ENCODE data around the gene TNFSF13B.

DNA sequence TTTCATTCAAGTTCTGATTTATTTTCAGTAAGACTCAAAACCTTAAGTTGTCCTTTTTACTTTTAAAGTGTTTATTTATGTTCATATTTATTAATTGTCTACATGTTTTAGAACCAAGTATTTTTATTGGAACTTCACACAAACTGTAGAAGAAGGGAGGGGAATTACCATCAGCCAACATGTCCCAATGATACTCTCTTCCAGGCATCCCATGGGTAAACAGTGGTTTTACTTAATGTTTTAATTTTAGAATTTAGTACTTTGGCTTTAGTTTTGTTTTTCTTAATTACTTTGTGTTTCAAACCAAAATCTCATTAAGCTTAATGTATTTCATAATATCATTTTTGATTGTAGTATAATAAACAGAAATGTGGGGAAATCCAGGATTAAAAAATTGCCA lies 5.2 kb downstream of the TNFSF13B start:
- no peak for TF ChIP-seq EZH2 (IDR thresholded peaks at IDR 0.05; ENCODE audit: borderline replicate concordance, insufficient read depth, low read length, poor library complexity, severe bottlenecking)
- TF ChIP-seq MXI1 (conservative IDR thresholded peaks at IDR 0.05; ENCODE audit: poor library complexity, severe bottlenecking): no peak
- no peak for TF ChIP-seq CTCF (IDR thresholded peaks at IDR 0.05; ENCODE audit: poor library complexity, severe bottlenecking)
- TF ChIP-seq RAD21 (conservative IDR thresholded peaks at IDR 0.05): no peak
- no peak for TF ChIP-seq POLR2AphosphoS5 (IDR thresholded peaks at IDR 0.05)
- TF ChIP-seq EP300 (conservative IDR thresholded peaks at IDR 0.05; ENCODE audit: poor library complexity, severe bottlenecking): no peak
- TF ChIP-seq TAF1 (IDR thresholded peaks at IDR 0.05; ENCODE audit: low read depth): no peak
